K562 (cell line): Measurements from ENCODE around the gene ATXN7L1. TPM values are rescaled to one million over a fixed set of nuclear protein-coding genes. Genes with fewer than 3 reads are reported as not detected.

Experiments used
- FOXA3 ChIP-seq, 2 experiments: fragments of 450-650 bp in 1 of 2; sonication (generic) in 1 of 2; formaldehyde crosslinking; IDR thresholded peaks in 1 of 2; conservative IDR thresholded peaks in 1 of 2; 2 replicates each; pipeline versions ENCODE4 v1.4.0 to v1.8.0; 2020 to 2022; ENCODE audit warnings: mild to moderate bottlenecking in 2 of 2, missing genetic modification reagents in 1 of 2
- KDM1A ChIP-seq, 2 experiments: fragments of 450-650 bp; IDR thresholded peaks; 2 replicates each; pipeline ENCODE4 v1.6.1; 2016; ENCODE audit warnings: mild to moderate bottlenecking in 2 of 2
- KLF6 ChIP-seq: fragments of 250-450 bp; sonication (Bioruptor Pico); IDR thresholded peaks from 2 replicates; pipeline ENCODE4 v1.4.0; 2020; ENCODE audit warnings: mild to moderate bottlenecking, moderate library complexity, borderline replicate concordance
- MAFG ChIP-seq: fragments of 450-650 bp; conservative IDR thresholded peaks from 2 replicates; pipeline ENCODE4 v1.6.1; 2016; ENCODE audit warnings: missing genetic modification characterization, missing compliant biosample characterization
- MCM3 ChIP-seq: fragments of 450-650 bp; IDR thresholded peaks from 2 replicates; pipeline ENCODE4 v1.6.1; 2016
- MEIS2 ChIP-seq: fragments of 450-650 bp; IDR thresholded peaks from 2 replicates; pipeline ENCODE4 v1.6.1; 2014; ENCODE audit warnings: mild to moderate bottlenecking; ENCODE audit not compliant: partially characterized antibody
- MITF ChIP-seq: IDR thresholded peaks from 2 replicates; pipeline ENCODE4 v1.6.1; 2014; ENCODE audit warnings: antibody characterized with exemption
- MXD1 ChIP-seq: fragments of 250-450 bp; sonication (Bioruptor Pico); IDR thresholded peaks from 2 replicates; pipeline ENCODE4 v1.8.0; 2021; ENCODE audit warnings: borderline replicate concordance, mild to moderate bottlenecking, moderate library complexity; ENCODE audit not compliant: poor library complexity, severe bottlenecking
- PHB ChIP-seq: fragments of 250-450 bp; sonication (Bioruptor Pico); IDR thresholded peaks from 2 replicates; pipeline ENCODE4 v1.5.0; 2021
- POLR2AphosphoS2 ChIP-seq: IDR thresholded peaks from 2 replicates; pipeline ENCODE4 v1.6.1; 2012; ENCODE audit warnings: low read length, improper control_type of control experiment
- RCOR1 ChIP-seq, 2 experiments: IDR thresholded peaks; 2 replicates each; pipeline ENCODE4 v1.6.1; 2012; ENCODE audit warnings: low read depth in 2 of 2, low read length in 2 of 2, borderline replicate concordance in 1 of 2, improper control_type of control experiment in 1 of 2
- SLC30A9 ChIP-seq: fragments of 250-450 bp; sonication (Bioruptor Pico); IDR thresholded peaks from 2 replicates; pipeline ENCODE4 v1.8.0; 2022; ENCODE audit warnings: mild to moderate bottlenecking, moderate library complexity
- TCF3 ChIP-seq: sonication (generic); formaldehyde crosslinking; IDR thresholded peaks from 2 replicates; pipeline ENCODE4 v1.4.0; 2020; ENCODE audit warnings: mild to moderate bottlenecking, missing genetic modification reagents
- ZBTB12 ChIP-seq: fragments of 250-450 bp; sonication (Bioruptor Pico); IDR thresholded peaks from 2 replicates; pipeline ENCODE4 v1.4.0; 2020
- ZNF165 ChIP-seq: fragments of 250-450 bp; sonication (Bioruptor Pico); IDR thresholded peaks from 2 replicates; pipeline ENCODE4 v1.4.0; 2020; ENCODE audit warnings: borderline replicate concordance
- ZNF217 ChIP-seq: sonication (generic); formaldehyde crosslinking; IDR thresholded peaks from 2 replicates; pipeline ENCODE4 v1.8.0; 2022; ENCODE audit warnings: mild to moderate bottlenecking, missing genetic modification reagents
- ZNF324 ChIP-seq: fragments of 250-450 bp; sonication (Bioruptor Pico); IDR thresholded peaks from 2 replicates; pipeline ENCODE4 v1.4.0; 2020; ENCODE audit warnings: mild to moderate bottlenecking
- ZNF511 ChIP-seq: sonication (generic); formaldehyde crosslinking; IDR thresholded peaks from 2 replicates; pipeline ENCODE4 v1.8.0; 2022; ENCODE audit warnings: mild to moderate bottlenecking, missing genetic modification reagents
- ZNF584 ChIP-seq: fragments of 200-800 bp; sonication (Bioruptor generic); IDR thresholded peaks from 2 replicates; pipeline ENCODE4 v1.6.1; 2016; ENCODE audit warnings: low read depth, mild to moderate bottlenecking, missing genetic modification characterization, missing compliant biosample characterization
- ZNF644 ChIP-seq: fragments of 200-800 bp; sonication (Bioruptor generic); IDR thresholded peaks from 2 replicates; pipeline ENCODE4 v1.6.1; 2016; ENCODE audit warnings: low read depth, missing genetic modification characterization, missing compliant biosample characterization
- ZNF695 ChIP-seq: fragments of 450-650 bp; formaldehyde crosslinking; IDR thresholded peaks from 2 replicates; pipeline ENCODE4 v1.4.0; 2020; ENCODE audit warnings: mild to moderate bottlenecking, moderate library complexity
- ZNF79 ChIP-seq: fragments of 250-450 bp; sonication (Bioruptor Pico); IDR thresholded peaks from 2 replicates; pipeline ENCODE4 v1.4.0; 2020; ENCODE audit warnings: low read depth, mild to moderate bottlenecking, moderate library complexity
- polyA plus RNA-seq, 8 experiments: library from polyadenylated mRNA; depleted of rRNA in 4 of 8; stranded (reverse) in 5 of 8; unstranded in 3 of 8; fragments of >200 nt; fragmentation: Nextera tagmentation in 2 of 8; fragmentation: Illumina TruSeq in 1 of 8; extraction: Ambion mirVana in 2 of 8; extraction: Trizol in 1 of 8; gene quantifications; 2 replicates each; pipeline versions ENCODE4 v1.2.1 to v1.2.3, GENCODE V29; 2011 to 2014; ENCODE audit warnings: inconsistent platforms in 1 of 8, missing spikeins in 1 of 8
- total RNA-seq, 7 experiments: library from RNA; depleted of rRNA in 6 of 7; stranded (reverse); fragments of >200 nt in 6 of 7; fragmentation: Illumina TruSeq in 2 of 7; extraction: Trizol in 2 of 7; gene quantifications; 2 replicates each; pipeline versions ENCODE4 v1.2.1 to v1.2.3, GENCODE V29; 2011 to 2021; ENCODE audit warnings: low replicate concordance in 1 of 7
- TF ChIP-seq, protein P1 (sequence below): sonication (generic); formaldehyde crosslinking; IDR thresholded peaks from 2 replicates; pipeline ENCODE4 v1.5.0; 2020; ENCODE audit warnings: missing genetic modification reagents

The ATXN7L1 gene
- total and polyA plus RNA-seq, 9 of the 15 experiments (the other 6 are each of a cell fraction or from before 2014, with no cell fraction given) = 6.6 to 13.7 (median 10.7) TPM

DNA sequence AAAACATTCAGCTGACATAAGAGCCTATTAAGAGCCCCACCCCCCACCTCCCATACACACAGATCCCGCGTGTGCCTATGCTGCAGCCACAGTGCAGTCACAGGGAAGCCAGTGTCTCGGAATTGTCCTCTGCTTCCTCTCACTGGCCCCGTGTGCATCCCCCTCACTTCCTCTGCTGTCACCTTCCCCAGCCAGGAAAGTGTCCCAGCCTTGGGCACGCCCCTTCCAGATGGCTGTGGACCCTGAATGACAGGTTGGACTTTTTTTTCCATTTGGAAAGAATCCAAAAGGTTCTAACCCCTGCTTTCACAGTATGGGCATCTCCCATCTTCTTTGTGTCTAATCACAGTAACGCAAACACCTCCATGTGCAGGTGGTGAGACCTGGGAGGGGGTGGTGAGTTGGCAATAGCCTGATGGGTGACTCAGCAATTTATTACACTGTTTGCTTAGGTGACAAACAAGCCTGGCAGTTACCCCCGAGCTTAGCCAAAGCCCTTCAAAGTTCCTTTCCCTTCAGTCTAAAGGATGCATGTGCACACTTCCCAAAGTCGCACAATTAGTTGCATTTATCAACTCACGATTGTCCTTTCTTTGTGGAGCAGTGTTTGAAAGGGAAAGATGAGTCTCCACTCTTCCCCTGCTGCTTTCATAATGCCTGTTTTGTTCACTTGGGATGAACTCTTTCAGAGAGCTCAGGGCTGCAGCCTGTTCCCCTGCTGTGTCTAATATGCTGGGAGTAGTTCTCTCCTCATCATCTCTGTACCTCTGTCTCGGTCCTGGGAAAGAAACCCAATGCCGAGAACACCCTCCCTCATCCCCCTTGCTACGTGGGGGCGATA, 227.6 kb downstream of the ATXN7L1 start (continued):
- TF ChIP-seq MCM3 (no peak), ZNF165 (CRISPR knock-in tag) (no peak), MITF (no peak), TCF3 (CRISPR knock-in tag) (0 out of 2 replicates have a peak, but pooled peaks have one; percentile 8), POLR2AphosphoS2 (no peak), KDM1A (IDR thresholded peaks at IDR 0.05) (0 out of 4 replicates have a peak, but pooled peaks have one; percentile 33 to 40), ZNF511 (CRISPR knock-in tag) (no peak), MAFG (tag) (peak; percentile 97), ZNF584 (CRISPR knock-in tag) (no peak), ZNF217 (CRISPR knock-in tag) (no peak), SLC30A9 (no peak), ZBTB12 (CRISPR knock-in tag) (no peak), ZNF324 (CRISPR knock-in tag) (no peak), RCOR1 (IDR thresholded peaks at IDR 0.05; ENCODE audit: borderline replicate concordance in 1 of 2, low read depth in 2 of 2, low read length in 2 of 2) (peak in 1 of 2 experiments; percentile 39; a peak in 2 of 4 replicates), ZNF79 (CRISPR knock-in tag) (no peak), KLF6 (CRISPR knock-in tag) (no peak), MXD1 (CRISPR knock-in tag) (no peak), ZNF695 (CRISPR knock-in tag) (no peak), FOXA3 (CRISPR knock-in tag; conservative IDR thresholded peaks at IDR 0.05 in 1 of 2, IDR thresholded peaks at IDR 0.05 in 1 of 2) (peak; percentile 42 to 54; a peak in 2 of 4 replicates), MEIS2 (no peak), PHB (no peak), ZNF644 (tag) (no peak)
- TF ChIP-seq, protein P1, sequence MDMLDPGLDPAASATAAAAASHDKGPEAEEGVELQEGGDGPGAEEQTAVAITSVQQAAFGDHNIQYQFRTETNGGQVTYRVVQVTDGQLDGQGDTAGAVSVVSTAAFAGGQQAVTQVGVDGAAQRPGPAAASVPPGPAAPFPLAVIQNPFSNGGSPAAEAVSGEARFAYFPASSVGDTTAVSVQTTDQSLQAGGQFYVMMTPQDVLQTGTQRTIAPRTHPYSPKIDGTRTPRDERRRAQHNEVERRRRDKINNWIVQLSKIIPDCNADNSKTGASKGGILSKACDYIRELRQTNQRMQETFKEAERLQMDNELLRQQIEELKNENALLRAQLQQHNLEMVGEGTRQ (CRISPR knock-in tag) = no peak
